Natural killer cell (primary cell): ENCODE data around the gene RNF220. TPM values are rescaled to one million over a fixed set of nuclear protein-coding genes. Genes with fewer than 3 reads are reported as not detected.

Source experiments
- ATAC-seq, 3 donors: fragments of 150-1000 bp in 2 of 3; fragments of 200-7000 bp in 1 of 3; cut with Tn5 transposase; 1 replicate in 1 of 3; 2 replicates in 2 of 3; pipeline ENCODE4 v1.10.0; 2021; ENCODE audit warnings: mild to moderate bottlenecking in 2 of 3, moderate library complexity in 2 of 3
- DNase-seq, 2 donors: peaks; one replicate each; pipeline versions ENCODE4 v3.0.0 to v3.0.0-alpha.2; 2013 to 2021; ENCODE audit warnings: mixed read lengths in 1 of 2
- H3K27ac ChIP-seq: one replicate; pipeline ENCODE4 v1.5.1; 2013; ENCODE audit warnings: mild to moderate bottlenecking, low read length
- H3K27me3 ChIP-seq: one replicate; pipeline ENCODE4 v1.6.1; 2013; ENCODE audit warnings: low read length; ENCODE audit not compliant: control insufficient read depth, insufficient read depth
- H3K36me3 ChIP-seq: one replicate; pipeline ENCODE4 v1.6.1; 2013; ENCODE audit warnings: low read length; ENCODE audit not compliant: control insufficient read depth, insufficient read depth
- H3K4me1 ChIP-seq: one replicate; pipeline ENCODE4 v1.6.1; 2013; ENCODE audit warnings: low read length; ENCODE audit not compliant: control insufficient read depth, insufficient read depth
- H3K4me3 ChIP-seq: one replicate; pipeline ENCODE4 v1.5.1; 2013; ENCODE audit warnings: low read length
- H3K9me3 ChIP-seq: one replicate; pipeline ENCODE4 v1.6.1; 2013; ENCODE audit warnings: low read length; ENCODE audit not compliant: control insufficient read depth, insufficient read depth
- H3K27ac Mint-ChIP-seq, 2 donors: one replicate each; pipeline ENCODE4 v1.8.0; 2022; ENCODE audit warnings: mild to moderate bottlenecking in 2 of 2, mixed read lengths in 2 of 2, moderate library complexity in 1 of 2
- H3K27me3 Mint-ChIP-seq, 2 donors: one replicate each; pipeline ENCODE4 v1.8.0; 2022; ENCODE audit warnings: low read depth in 2 of 2, mixed read lengths in 2 of 2
- H3K36me3 Mint-ChIP-seq: one replicate; pipeline ENCODE4 v1.8.0; 2022; ENCODE audit warnings: mixed read lengths
- H3K4me1 Mint-ChIP-seq, 2 donors: one replicate each; pipeline ENCODE4 v1.8.0; 2022; ENCODE audit warnings: mixed read lengths in 2 of 2
- H3K4me3 Mint-ChIP-seq: one replicate; pipeline ENCODE4 v1.8.0; 2022; ENCODE audit warnings: mild to moderate bottlenecking, moderate library complexity, mixed read lengths
- H3K9me3 Mint-ChIP-seq, 2 donors: one replicate each; pipeline ENCODE4 v1.8.0; 2022; ENCODE audit warnings: mixed read lengths in 2 of 2
- CTCF ChIP-seq: fragments of 200-600 bp; IDR thresholded peaks from one replicate; pipeline ENCODE4 v1.8.0; 2022; ENCODE audit warnings: antibody characterized with exemption
- WGBS: methylation state at CpG from one replicate; pipeline ENCODE4 v1.1.7; 2013; ENCODE audit warnings: missing lambda C conversion rate; ENCODE audit not compliant: insufficient coverage; 5-methylcytosine and 5-hydroxymethylcytosine counted together
- intact Hi-C: fragments of 100-400 bp; cut with micrococcal nuclease; formaldehyde crosslinking; loops from one replicate; pipeline ENCODE4 v1.14.2; 2022
- total RNA-seq, 4 donors: library from RNA; stranded (reverse); fragments of 120-200 nt in 1 of 4; gene quantifications; one replicate each; pipeline versions ENCODE4 v1.2.3 to v1.2.4, GENCODE V29; 2013 to 2022

RNF220 gene
- total RNA-seq, 3 donors from 2014 or later (not counting 1 experiment from before 2014, with no cell fraction given) = 88.5 to 107 (median 105) TPM

- H3K9me3 ChIP-seq = no peaks in the 10 kb centered on the region
- DNase-seq (no peak), ATAC-seq (no peak)
- TF ChIP-seq CTCF = no peak
- 84% methylated on average over 12 of the region's 12 CpGs for WGBS
- Mint-ChIP-seq H3K27me3 (peaks cover 0 to 5% of the 10 kb centered on the region in 2 donors), H3K4me3 (no peak overlapping the region), H3K36me3 (no peaks in the 10 kb centered on the region), H3K27ac (no peak overlapping the region), H3K9me3 (no peaks in the 10 kb centered on the region), H3K4me1 (no peaks in the 10 kb centered on the region)
- no peak overlapping the region for H3K27ac ChIP-seq
- no peaks in the 10 kb centered on the region for H3K36me3 ChIP-seq
- H3K4me1 ChIP-seq = peaks cover 14% of the 10 kb centered on the region
- H3K27me3 ChIP-seq = no peaks in the 10 kb centered on the region
- H3K4me3 ChIP-seq = no peak overlapping the region
- intact Hi-C loops = no loop called here
These were observed 92.5 kb downstream of the RNF220 start for GRCh38 chr1:44497422-44498170.

GRCh38 chr1:44499306-44499705, 94.3 kb downstream of the RNF220 start:
- Histone ChIP-seq H3K4me1 (peaks cover 14% of the 10 kb centered on the region), H3K36me3 (no peaks in the 10 kb centered on the region), H3K9me3 (no peaks in the 10 kb centered on the region), H3K27ac (no peak overlapping the region), H3K27me3 (no peaks in the 10 kb centered on the region), H3K4me3 (no peak overlapping the region)
- TF ChIP-seq CTCF = no peak
- Mint-ChIP-seq H3K9me3 (no peaks in the 10 kb centered on the region), H3K36me3 (no peaks in the 10 kb centered on the region), H3K27me3 (peaks cover 0 to 5% of the 10 kb centered on the region in 2 donors), H3K4me1 (no peaks in the 10 kb centered on the region), H3K27ac (no peak overlapping the region), H3K4me3 (no peak overlapping the region)
- ATAC-seq (no peak), DNase-seq (no peak)
- 87% methylated on average over 3 of the region's 3 CpGs for WGBS
- intact Hi-C loops = no loop called here

GRCh38 chr1:44500181-44501046, 95.4 kb downstream of the RNF220 start:
- Mint-ChIP-seq H3K4me3 (no peak overlapping the region), H3K9me3 (no peaks in the 10 kb centered on the region), H3K27me3 (peaks cover 0 to 5% of the 10 kb centered on the region in 2 donors), H3K4me1 (no peaks in the 10 kb centered on the region), H3K36me3 (no peaks in the 10 kb centered on the region), H3K27ac (no peak overlapping the region)
- no peaks in the 10 kb centered on the region for H3K27me3 ChIP-seq
- H3K4me1 ChIP-seq = peaks cover 14% of the 10 kb centered on the region
- TF ChIP-seq CTCF = no peak
- intact Hi-C loops = no loop called here
- H3K4me3 ChIP-seq = no peak overlapping the region
- 92% methylated on average over 17 of the region's 17 CpGs for WGBS
- H3K27ac ChIP-seq = no peak overlapping the region
- H3K9me3 ChIP-seq = no peaks in the 10 kb centered on the region
- no peak for DNase-seq
- no peak for ATAC-seq
- no peaks in the 10 kb centered on the region for H3K36me3 ChIP-seq
